IMR-90 (cell line): ENCODE results near the gene UMODL1. TPM values are rescaled to one million over a fixed set of nuclear protein-coding genes. Genes with fewer than 3 reads are reported as not detected.
A peak's percentile ranks its signal among the peaks of the same experiment; 100 is the strongest.

Experiments
- ATAC-seq: fragments of 200-7000 bp; cut with Tn5 transposase; 2 replicates; pipeline ENCODE4 v1.9.1; 2020; ENCODE audit warnings: low read depth, mild to moderate bottlenecking, moderate library complexity
- BruUV-seq: library from RNA; stranded (reverse); fragments of 400-500 nt; replicated peaks from 2 replicates; lab custom pipeline; 2021; lab: Mats Ljungman, UMichigan
- CTCF ChIA-PET: fragments of 300-600 bp; formaldehyde crosslinking; extraction: SDS; loops from one replicate; lab custom pipeline; 2021; ENCODE audit warnings: antibody characterized with exemption; lab: Yijun Ruan, JAX
- POLR2A ChIA-PET: fragments of 300-600 bp; sonication (Branson Sonifier 250); formaldehyde crosslinking; loops from one replicate; lab custom pipeline; 2022; ENCODE audit warnings: antibody characterized with exemption; ENCODE audit not compliant: unreplicated experiment; lab: Charles Lee
- DNase-seq: peaks from one replicate; pipeline ENCODE4 v3.0.0; 2013
- H2AFZ ChIP-seq: replicated peaks from 2 replicates; pipeline ENCODE3; 2013; ENCODE audit warnings: low read length, mild to moderate bottlenecking; ENCODE audit not compliant: poor library complexity
- H2AK5ac ChIP-seq: 2 replicates; pipeline ENCODE4 v1.6.1; 2013; ENCODE audit warnings: low read depth, low read length, inconsistent platforms
- H2AK9ac ChIP-seq: replicated peaks from 2 replicates; pipeline ENCODE3; 2013; ENCODE audit warnings: mild to moderate bottlenecking, low read depth, low read length, moderate library complexity; ENCODE audit not compliant: poor library complexity
- H2BK120ac ChIP-seq: 2 replicates; pipeline ENCODE4 v1.6.1; 2013; ENCODE audit warnings: low read depth, low read length, inconsistent platforms
- H2BK15ac ChIP-seq: 3 replicates; pipeline ENCODE4 v1.6.1; 2013; ENCODE audit warnings: low read depth, low read length, inconsistent platforms
- H2BK20ac ChIP-seq: 2 replicates; pipeline ENCODE4 v1.6.1; 2013; ENCODE audit warnings: low read depth, mild to moderate bottlenecking, inconsistent platforms, low read length, moderate library complexity
- H2BK5ac ChIP-seq: 2 replicates; pipeline ENCODE4 v1.6.1; 2013; ENCODE audit warnings: mild to moderate bottlenecking, low read depth, low read length, inconsistent platforms; ENCODE audit not compliant: poor library complexity, severe bottlenecking
- H3K14ac ChIP-seq: replicated peaks from 2 replicates; pipeline ENCODE4 v1.6.1; 2013; ENCODE audit warnings: low read depth, low read length, inconsistent platforms
- H3K18ac ChIP-seq: 2 replicates; pipeline ENCODE4 v1.6.1; 2013; ENCODE audit warnings: low read depth, low read length, control low read depth
- H3K23ac ChIP-seq: 2 replicates; pipeline ENCODE4 v1.6.1; 2013; ENCODE audit warnings: low read depth, low read length, inconsistent platforms
- H3K27ac ChIP-seq: 2 replicates; pipeline ENCODE4 v1.5.1; 2013; ENCODE audit warnings: mild to moderate bottlenecking, control low read depth, low read length; ENCODE audit not compliant: insufficient read depth
- H3K27me3 ChIP-seq: 2 replicates; pipeline ENCODE4 v1.6.1; 2013; ENCODE audit warnings: low read length; ENCODE audit not compliant: control insufficient read depth, insufficient read depth
- H3K36me3 ChIP-seq: 2 replicates; pipeline ENCODE4 v1.6.1; 2013; ENCODE audit warnings: low read length, mixed read lengths; ENCODE audit not compliant: control insufficient read depth, insufficient read depth
- H3K4ac ChIP-seq: 2 replicates; pipeline ENCODE4 v1.6.1; 2013; ENCODE audit warnings: low read depth, low read length, inconsistent platforms
- H3K4me1 ChIP-seq: 2 replicates; pipeline ENCODE4 v1.6.1; 2013; ENCODE audit warnings: low read length, mixed read lengths; ENCODE audit not compliant: control insufficient read depth, insufficient read depth
- H3K4me2 ChIP-seq: 2 replicates; pipeline ENCODE4 v1.6.1; 2013; ENCODE audit warnings: low read depth, mild to moderate bottlenecking, control low read depth, low read length, moderate library complexity
- H3K4me3 ChIP-seq: 2 replicates; pipeline ENCODE4 v1.5.1; 2013; ENCODE audit warnings: low read depth, mild to moderate bottlenecking, control low read depth, low read length, moderate library complexity; ENCODE audit not compliant: insufficient read depth
- H3K56ac ChIP-seq: 2 replicates; pipeline ENCODE4 v1.6.1; 2013; ENCODE audit warnings: low read length, inconsistent platforms; ENCODE audit not compliant: insufficient read depth; ENCODE audit errors: extremely low read depth
- H3K79me1 ChIP-seq, 2 experiments: 2 replicates each; pipeline ENCODE4 v1.6.1; 2013; ENCODE audit warnings: low read length in 2 of 2, inconsistent platforms in 1 of 2, low read depth in 1 of 2
- H3K9ac ChIP-seq: 2 replicates; pipeline ENCODE4 v1.6.1; 2013; ENCODE audit warnings: low read depth, low read length, control low read depth
- H3K9me1 ChIP-seq: 2 replicates; pipeline ENCODE4 v1.6.1; 2013; ENCODE audit warnings: low read length, inconsistent platforms; ENCODE audit not compliant: insufficient read depth
- H3K9me3 ChIP-seq: 2 replicates; pipeline ENCODE4 v1.6.1; 2013; ENCODE audit warnings: low read length; ENCODE audit not compliant: control insufficient read depth, insufficient read depth
- H4K20me1 ChIP-seq: 2 replicates; pipeline ENCODE4 v1.6.1; 2013; ENCODE audit warnings: low read length, inconsistent platforms; ENCODE audit not compliant: insufficient read depth
- H4K5ac ChIP-seq: 2 replicates; pipeline ENCODE4 v1.6.1; 2013; ENCODE audit warnings: mild to moderate bottlenecking, low read depth, low read length, control low read depth
- H4K8ac ChIP-seq, 2 experiments: 2 replicates each; pipeline ENCODE4 v1.6.1; 2013; ENCODE audit warnings: low read depth in 2 of 2, low read length in 2 of 2, control low read depth in 1 of 2, inconsistent platforms in 1 of 2
- H4K91ac ChIP-seq: 2 replicates; pipeline ENCODE4 v1.6.1; 2013; ENCODE audit warnings: low read depth, low read length, inconsistent platforms; ENCODE audit not compliant: insufficient read depth
- BHLHE40 ChIP-seq: fragments of 150-350 bp; IDR thresholded peaks from 2 replicates; pipeline ENCODE4 v1.6.1; 2016; ENCODE audit warnings: mild to moderate bottlenecking, low read depth, low read length
- CEBPB ChIP-seq: IDR thresholded peaks from 2 replicates; pipeline ENCODE4 v1.6.1; 2012; ENCODE audit warnings: low read depth, low read length, improper control_type of control experiment
- CHD1 ChIP-seq: IDR thresholded peaks from 2 replicates; pipeline ENCODE4 v1.6.1; 2012; ENCODE audit warnings: low read depth, low read length, improper control_type of control experiment
- ELK1 ChIP-seq: fragments of 150-350 bp; IDR thresholded peaks from 2 replicates; pipeline ENCODE4 v1.6.1; 2016; ENCODE audit warnings: low read depth, mild to moderate bottlenecking, low read length, moderate library complexity, borderline replicate concordance
- FOS ChIP-seq: fragments of 150-350 bp; IDR thresholded peaks from 2 replicates; pipeline ENCODE4 v1.6.1; 2016; ENCODE audit warnings: low read depth, low read length
- POLR2A ChIP-seq: IDR thresholded peaks from 2 replicates; pipeline ENCODE4 v1.6.1; 2012; ENCODE audit warnings: mild to moderate bottlenecking, low read depth, low read length
- RCOR1 ChIP-seq: IDR thresholded peaks from 2 replicates; pipeline ENCODE4 v1.6.1; 2012; ENCODE audit warnings: mild to moderate bottlenecking, low read length, improper control_type of control experiment; ENCODE audit not compliant: insufficient replicate concordance
- RFX5 ChIP-seq: IDR thresholded peaks from 2 replicates; pipeline ENCODE4 v1.8.0; 2012; ENCODE audit warnings: low read depth, mild to moderate bottlenecking, low read length, moderate library complexity
- WGBS, 2 experiments: methylation state at CpG; one replicate each; pipeline versions ENCODE4 v1.1.5 to v1.1.7; 2013; ENCODE audit warnings: missing lambda C conversion rate in 2 of 2; ENCODE audit not compliant: insufficient read length in 1 of 2; ENCODE audit errors: extremely low coverage in 2 of 2; 5-methylcytosine and 5-hydroxymethylcytosine counted together
- dilution Hi-C: fragments of 300-500 bp; cut with HindIII; formaldehyde crosslinking; loops from one replicate; pipeline ENCODE4 v1.14.3; 2018; ENCODE audit warnings: low sequenced_read_pairs; ENCODE audit not compliant: unreplicated experiment
- in situ Hi-C: fragments of 300-500 bp; cut with MboI; formaldehyde crosslinking; loops from 3 replicates; pipeline ENCODE4 v1.14.3; 2019; ENCODE audit warnings: low sequenced_read_pairs, inconsistent platforms, mixed read lengths
- intact Hi-C: fragments of 100-400 bp; cut with micrococcal nuclease; formaldehyde crosslinking; loops from 2 replicates; pipeline ENCODE4 v1.10.0; 2022
- polyA plus RNA-seq, 3 experiments: library from polyadenylated mRNA; depleted of rRNA; stranded (reverse); fragments of >200 nt; gene quantifications; 2 replicates each; pipeline ENCODE4 v1.2.3, GENCODE V29; 2012; ENCODE audit warnings: low replicate concordance in 1 of 3
- total RNA-seq: library from RNA; depleted of rRNA; stranded (reverse); fragments of >200 nt; gene quantifications from 2 replicates; pipeline ENCODE4 v1.2.3, GENCODE V29; 2012
- TF ChIP-seq, protein P1 (sequence below): conservative IDR thresholded peaks from 2 replicates; pipeline ENCODE4 v1.5.1; 2012; ENCODE audit warnings: mild to moderate bottlenecking, low read depth, low read length, improper control_type of control experiment

The UMODL1 gene
- total and polyA plus RNA-seq, 2 of the 4 experiments (the other 2 are of a cell fraction), result 0.02 TPM; not detected in 1

GRCh38 chr21:42056996-42057689 is 14.0 kb upstream of the UMODL1 start:
- Histone ChIP-seq H3K4ac (peak overlapping the region; percentile 94), H3K9me1 (peaks cover 31% of the 10 kb centered on the region), H3K27me3 (peaks cover 1% of the 10 kb centered on the region; the same call in 1 of the 2 replicates), H4K5ac (peak overlapping the region; percentile 90), H2BK120ac (peak overlapping the region; percentile 97), H3K23ac (peak overlapping the region; percentile 95), H2AFZ (peak overlapping the region; percentile 36), H2AK9ac (peak overlapping the region; percentile 21), H2BK20ac (peak overlapping the region; percentile 96), H3K27ac (peak overlapping the region; percentile 90), H3K14ac (peak overlapping the region; percentile 95), H4K8ac (peak overlapping the region; percentile 76 to 84), H3K9me3 (no peaks in the 10 kb centered on the region), H4K91ac (peak overlapping the region; percentile 96), H2AK5ac (peak overlapping the region; percentile 98), H3K9ac (peak overlapping the region; percentile 67), H3K56ac (peak overlapping the region; percentile 93), H2BK15ac (peak overlapping the region; percentile 82; the same call in 2 of the 3 replicates), H2BK5ac (peak overlapping the region; percentile 80), H3K18ac (peak overlapping the region; percentile 87), H3K36me3 (no peaks in the 10 kb centered on the region), H3K4me2 (peak overlapping the region; percentile 66), H3K4me3 (no peak overlapping the region), H3K79me1 (peaks cover 4 to 13% of the 10 kb centered on the region in 2 experiments; a peak in 2 of 4 replicates), H3K4me1 (peaks cover 20% of the 10 kb centered on the region), H4K20me1 (no peaks in the 10 kb centered on the region; the same call in 1 of the 2 replicates)
- no TSS peak for BruUV-seq
- TF ChIP-seq, protein P1, sequence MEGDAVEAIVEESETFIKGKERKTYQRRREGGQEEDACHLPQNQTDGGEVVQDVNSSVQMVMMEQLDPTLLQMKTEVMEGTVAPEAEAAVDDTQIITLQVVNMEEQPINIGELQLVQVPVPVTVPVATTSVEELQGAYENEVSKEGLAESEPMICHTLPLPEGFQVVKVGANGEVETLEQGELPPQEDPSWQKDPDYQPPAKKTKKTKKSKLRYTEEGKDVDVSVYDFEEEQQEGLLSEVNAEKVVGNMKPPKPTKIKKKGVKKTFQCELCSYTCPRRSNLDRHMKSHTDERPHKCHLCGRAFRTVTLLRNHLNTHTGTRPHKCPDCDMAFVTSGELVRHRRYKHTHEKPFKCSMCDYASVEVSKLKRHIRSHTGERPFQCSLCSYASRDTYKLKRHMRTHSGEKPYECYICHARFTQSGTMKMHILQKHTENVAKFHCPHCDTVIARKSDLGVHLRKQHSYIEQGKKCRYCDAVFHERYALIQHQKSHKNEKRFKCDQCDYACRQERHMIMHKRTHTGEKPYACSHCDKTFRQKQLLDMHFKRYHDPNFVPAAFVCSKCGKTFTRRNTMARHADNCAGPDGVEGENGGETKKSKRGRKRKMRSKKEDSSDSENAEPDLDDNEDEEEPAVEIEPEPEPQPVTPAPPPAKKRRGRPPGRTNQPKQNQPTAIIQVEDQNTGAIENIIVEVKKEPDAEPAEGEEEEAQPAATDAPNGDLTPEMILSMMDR, result no peak
- TF ChIP-seq RFX5 (no peak), CHD1 (no peak), BHLHE40 (peak; percentile 63; the same call in 1 of the 2 replicates), FOS (peak; percentile 59), CEBPB (peak; percentile 88), POLR2A (peak; percentile 75; the same call in 1 of the 2 replicates), ELK1 (no peak), RCOR1 (no peak)
- ChIA-PET CTCF (interaction anchor here (0.5 to 1.4 kb wide), 2 partner anchors 50 to 878 kb away, joined by 3 read pairs; no protein-coding TSS in a partner anchor), POLR2A (no interaction called here)
- dilution Hi-C loops, result no loop called here
- WGBS, 2 experiments, result 20% methylated on average over 5 of the region's 17 CpGs; no CpG with 5 or more reads in 1 of the 2 experiments
- intact Hi-C loops, result loop anchor here (1.0 to 2.0 kb wide), 3 partner anchors 9 to 46 kb away; partner anchors contain the start of gene ZBTB21
- peak; percentile 93 for DNase-seq
- in situ Hi-C loops, result no loop called here
- peak; percentile 92 for ATAC-seq
